ENCODE results near the gene ETV6. TPM values are rescaled to one million over a fixed set of nuclear protein-coding genes. Genes with fewer than 3 reads are reported as not detected.

The ETV6 gene
- total RNA-seq, 3 donors from 2014 or later: 17.8 to 58.7 (median 45.2) TPM

GRCh38 chr12:11882301-11883019, 233.0 kb downstream of the ETV6 start:
- DNase-seq (ENCODE audit: low spot score in 2 of 2): no peak
- peak overlapping the region; percentile 50 to 86 for H3K27ac ChIP-seq
- H3K4me3 ChIP-seq: no peak overlapping the region
- intact Hi-C loops (cut with DNase I; ENCODE audit: low total_unique reads): no loop called here
- no peak for TF ChIP-seq POLR2A (IDR thresholded peaks at IDR 0.05)
- no peak for TF ChIP-seq POLR2AphosphoS5 (IDR thresholded peaks at IDR 0.05)
- TF ChIP-seq CTCF (IDR thresholded peaks at IDR 0.05): no peak
- no peaks in the 10 kb centered on the region for H3K27me3 ChIP-seq
- no peaks in the 10 kb centered on the region for H3K36me3 ChIP-seq
- H3K9me3 ChIP-seq: no peaks in the 10 kb centered on the region
- peaks cover 0 to 20% of the 10 kb centered on the region in 2 donors for H3K4me1 ChIP-seq

GRCh38 chr12:11884116-11884515, 234.6 kb downstream of the ETV6 start:
- DNase-seq (ENCODE audit: low spot score in 2 of 2): no peak
- intact Hi-C loops (cut with DNase I; ENCODE audit: low total_unique reads): no loop called here
- peaks cover 4% of the 10 kb centered on the region for H3K36me3 ChIP-seq
- H3K27me3 ChIP-seq: no peaks in the 10 kb centered on the region
- TF ChIP-seq CTCF (IDR thresholded peaks at IDR 0.05): no peak
- TF ChIP-seq POLR2AphosphoS5 (IDR thresholded peaks at IDR 0.05): no peak
- no peak for TF ChIP-seq POLR2A (IDR thresholded peaks at IDR 0.05)
- no peak overlapping the region for H3K4me3 ChIP-seq
- peaks cover 0 to 7% of the 10 kb centered on the region in 2 donors for H3K4me1 ChIP-seq
- no peaks in the 10 kb centered on the region for H3K9me3 ChIP-seq
- peak overlapping the region; percentile 86 to 88 for H3K27ac ChIP-seq

GRCh38 chr12:11884706-11885105, 235.2 kb downstream of the ETV6 start:
- H3K4me1 ChIP-seq: peaks cover 0 to 7% of the 10 kb centered on the region in 2 donors
- H3K27ac ChIP-seq: peak overlapping the region; percentile 86 to 88
- no peaks in the 10 kb centered on the region for H3K9me3 ChIP-seq
- no peak for DNase-seq (ENCODE audit: low spot score in 2 of 2)
- intact Hi-C loops (cut with DNase I; ENCODE audit: low total_unique reads): no loop called here
- peaks cover 4% of the 10 kb centered on the region for H3K36me3 ChIP-seq
- no peaks in the 10 kb centered on the region for H3K27me3 ChIP-seq
- H3K4me3 ChIP-seq: no peak overlapping the region
- TF ChIP-seq POLR2AphosphoS5 (IDR thresholded peaks at IDR 0.05) (no peak), CTCF (IDR thresholded peaks at IDR 0.05) (no peak), POLR2A (IDR thresholded peaks at IDR 0.05) (no peak)

- peak in 1 of 2 donors; percentile 80 for DNase-seq (ENCODE audit: low spot score in 2 of 2)
- H3K27me3 ChIP-seq: no peaks in the 10 kb centered on the region
- TF ChIP-seq CTCF (IDR thresholded peaks at IDR 0.05) (no peak), POLR2AphosphoS5 (IDR thresholded peaks at IDR 0.05) (peak in 1 of 3 donors; percentile 23)
- H3K4me3 ChIP-seq: no peak overlapping the region
- intact Hi-C loops (cut with DNase I; ENCODE audit: low total_unique reads): no loop called here
- peaks cover 0 to 7% of the 10 kb centered on the region in 2 donors for H3K4me1 ChIP-seq
- peak overlapping the region; percentile 86 to 88 for H3K27ac ChIP-seq
- H3K9me3 ChIP-seq: no peaks in the 10 kb centered on the region
- H3K36me3 ChIP-seq: peaks cover 4% of the 10 kb centered on the region
Measured at GRCh38 chr12:11885261-11886038, 236.0 kb downstream of the ETV6 start.

- peaks cover 8% of the 10 kb centered on the region for H3K36me3 ChIP-seq
- no peaks in the 10 kb centered on the region for H3K27me3 ChIP-seq
- H3K4me3 ChIP-seq: no peak overlapping the region
- peak overlapping the region; percentile 86 to 88 for H3K27ac ChIP-seq
- H3K4me1 ChIP-seq: peaks cover 0 to 7% of the 10 kb centered on the region in 2 donors
- no peaks in the 10 kb centered on the region for H3K9me3 ChIP-seq
- DNase-seq (ENCODE audit: low spot score in 2 of 2): no peak
- TF ChIP-seq CTCF (IDR thresholded peaks at IDR 0.05): no peak
- no peak for TF ChIP-seq POLR2AphosphoS5 (IDR thresholded peaks at IDR 0.05)
- no peak for TF ChIP-seq POLR2A (IDR thresholded peaks at IDR 0.05)
- intact Hi-C loops (cut with DNase I; ENCODE audit: low total_unique reads): no loop called here
Measured at GRCh38 chr12:11886339-11886738, 236.9 kb downstream of the ETV6 start.
